ENCODE data around the gene FGFR4. TPM values are rescaled to one million over a fixed set of nuclear protein-coding genes. Genes with fewer than 3 reads are reported as not detected.

FGFR4 gene
- total RNA-seq (2014; rRNA removed; shearing (Covaris generic)), result 9.3 and 10.5 TPM in 2 replicates

DNA sequence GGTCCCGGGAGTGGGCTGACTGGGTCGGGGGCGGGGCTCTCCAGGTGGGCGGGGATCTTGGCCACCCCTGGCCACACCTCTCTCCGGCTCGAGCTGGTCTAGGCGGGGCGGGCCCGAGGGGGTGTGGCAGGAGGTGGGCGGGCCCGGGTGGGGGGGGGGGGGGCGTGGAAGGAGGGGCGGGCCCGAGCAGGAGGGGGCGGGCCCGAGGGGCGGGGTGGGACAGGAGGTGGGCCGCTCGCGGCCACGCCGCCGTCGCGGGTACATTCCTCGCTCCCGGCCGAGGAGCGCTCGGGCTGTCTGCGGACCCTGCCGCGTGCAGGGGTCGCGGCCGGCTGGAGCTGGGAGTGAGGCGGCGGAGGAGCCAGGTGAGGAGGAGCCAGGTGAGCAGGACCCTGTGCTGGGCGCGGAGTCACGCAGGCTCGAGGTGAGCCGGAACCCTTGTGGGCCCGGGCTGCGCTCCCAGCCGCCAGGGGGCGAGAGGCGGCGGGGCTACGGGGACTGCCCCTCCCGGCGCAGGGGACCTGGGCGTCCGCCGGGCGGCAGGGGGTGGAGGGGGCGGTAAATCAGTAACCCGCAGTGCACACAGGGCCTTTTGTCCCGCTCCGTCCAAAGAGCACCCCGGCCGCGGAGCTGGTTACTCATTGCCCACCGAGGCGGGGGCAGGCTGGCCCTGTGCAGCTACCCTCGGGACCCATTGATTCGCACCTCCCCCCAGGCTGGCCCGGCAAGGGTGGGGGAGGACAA lies at the start of gene FGFR4:
TSS of gene FGFR4 (plus strand) at position 262 of the 744 bp plus-strand sequence. CDS start 2,688 bp downstream, outside the sequence.

DNA sequence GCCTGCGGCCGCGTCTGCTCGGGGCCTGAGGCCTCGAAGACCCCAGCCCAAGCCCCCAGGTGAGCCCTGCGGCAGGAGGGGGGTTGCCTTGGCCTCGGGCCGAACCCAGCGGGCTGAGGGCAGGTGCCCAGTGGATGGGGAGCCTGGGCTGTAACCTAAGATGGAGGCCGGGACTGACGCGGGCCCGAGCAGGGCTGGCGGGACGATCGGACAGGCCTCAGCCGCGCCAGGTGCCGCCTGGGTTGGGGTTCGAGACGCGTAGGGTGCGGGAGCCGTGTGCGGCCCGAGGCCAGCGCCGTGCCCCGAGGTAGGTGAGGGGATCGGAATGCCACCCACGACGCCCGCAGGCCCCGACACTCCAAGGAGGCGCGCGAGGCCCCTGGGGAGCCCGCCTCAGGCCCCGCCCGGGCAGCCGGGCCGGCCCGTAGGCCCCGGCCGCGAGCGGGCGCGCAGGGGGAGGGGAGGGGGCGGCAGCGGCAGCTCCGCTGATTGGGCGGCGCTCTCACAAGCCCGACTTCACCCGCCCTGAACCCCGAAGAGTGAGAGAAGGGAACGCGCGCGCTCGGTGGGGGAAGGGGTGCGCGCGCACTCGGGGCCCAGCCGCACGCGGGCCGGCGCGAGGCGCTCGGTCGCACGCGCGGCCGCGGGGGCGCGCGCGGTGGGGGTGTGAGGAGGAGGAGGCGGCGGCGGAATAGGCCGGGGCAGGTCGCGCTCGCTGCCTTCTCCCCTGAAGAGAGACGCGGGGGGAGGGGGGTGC lies 46.6 kb downstream of the FGFR4 start, which contains the start of gene NSD1:
TSS of gene NSD1 (plus strand) at position 678 of the 757 bp plus-strand sequence. CDS start 1,331 bp downstream, outside the sequence.

Other genes starting within 250 kb of the FGFR4 start
- not detected in 2 replicates for gene HK3, start 187.6 kb upstream of the FGFR4 start, total RNA-seq (2014; rRNA removed; shearing (Covaris generic))
- 22.9 and 31.4 TPM in 2 replicates for gene UIMC1, start 80.1 kb upstream of the FGFR4 start, total RNA-seq (2014; rRNA removed; shearing (Covaris generic))
- 24.4 and 28.8 TPM in 2 replicates for gene ZNF346, start 64.2 kb upstream of the FGFR4 start, total RNA-seq (2014; rRNA removed; shearing (Covaris generic))
- 49.3 and 60.0 TPM in 2 replicates for gene NSD1, start 46.9 kb downstream of the FGFR4 start, total RNA-seq (2014; rRNA removed; shearing (Covaris generic))
- 46.7 and 50.8 TPM in 2 replicates for gene RAB24, start 216.8 kb downstream of the FGFR4 start, total RNA-seq (2014; rRNA removed; shearing (Covaris generic))
- gene PRELID1, start 216.9 kb downstream of the FGFR4 start, total RNA-seq (2014; rRNA removed; shearing (Covaris generic)), result 332 and 346 TPM in 2 replicates
- 38.9 and 51.6 TPM in 2 replicates for gene MXD3, start 225.0 kb downstream of the FGFR4 start, total RNA-seq (2014; rRNA removed; shearing (Covaris generic))

Data from A375 (cell line).